Hematopoietic multipotent progenitor cell treated with erythropoietin and hydrocortisone succinate and interleukin-3 and kit ligand, for 4 days (in vitro differentiated cells): ENCODE measurements around the gene VPS26C.
A peak's percentile ranks its signal among the peaks of the same experiment; 100 is the strongest.

Experiments
- DNase-seq: peaks from one replicate; pipeline ENCODE4 v3.0.0-alpha.2; 2015

Gene VPS26C

GRCh38 chr21:37200641-37201480, 66.3 kb downstream of the VPS26C start:
- no peak for DNase-seq

- no peak for DNase-seq
Measured at GRCh38 chr21:37199057-37199924, 67.8 kb downstream of the VPS26C start.

- no peak for DNase-seq
Measured at GRCh38 chr21:37197746-37198145, 69.4 kb downstream of the VPS26C start.

DNA sequence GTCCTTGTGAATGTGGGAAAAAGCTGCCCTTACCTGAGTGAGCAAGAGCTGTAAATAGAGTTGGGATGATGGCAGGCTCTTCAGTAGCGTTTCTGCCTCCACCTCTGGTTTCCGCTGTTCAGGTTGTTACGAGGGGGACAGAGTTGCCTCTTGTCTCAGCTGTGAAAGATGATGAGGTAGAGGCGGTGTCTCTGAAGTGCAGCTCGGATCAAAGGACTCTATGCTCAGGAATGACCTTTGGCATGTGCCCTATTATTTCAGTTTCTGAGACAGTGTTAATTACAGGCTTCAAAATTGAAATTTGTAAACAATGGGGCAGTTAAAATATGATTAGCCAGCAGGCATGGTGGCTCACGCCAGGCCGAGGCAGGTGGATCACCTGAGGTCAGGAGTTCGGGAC, 70.3 kb downstream of the VPS26C start:
- DNase-seq: no peak

DNA sequence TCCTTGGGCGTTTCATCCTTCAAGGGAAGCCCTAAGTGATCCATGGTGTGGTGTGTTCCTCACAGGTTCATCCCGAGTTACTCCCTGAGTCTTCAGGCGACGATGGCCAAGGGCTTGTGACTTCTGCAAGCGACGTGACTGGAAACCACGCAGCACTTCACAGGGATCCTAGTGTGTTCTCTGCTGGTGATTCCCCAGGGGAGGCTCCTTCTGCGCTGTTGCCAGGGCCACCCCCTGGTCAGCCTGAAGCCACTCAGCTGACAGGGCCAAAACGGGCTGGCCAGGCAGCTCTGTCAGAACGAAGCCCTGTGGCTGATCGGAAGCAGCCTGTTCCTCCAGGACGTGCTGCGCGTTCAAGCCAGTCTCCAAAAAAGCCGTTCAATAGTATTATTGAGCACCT, 71.5 kb downstream of the VPS26C start:
- DNase-seq: no peak

DNA sequence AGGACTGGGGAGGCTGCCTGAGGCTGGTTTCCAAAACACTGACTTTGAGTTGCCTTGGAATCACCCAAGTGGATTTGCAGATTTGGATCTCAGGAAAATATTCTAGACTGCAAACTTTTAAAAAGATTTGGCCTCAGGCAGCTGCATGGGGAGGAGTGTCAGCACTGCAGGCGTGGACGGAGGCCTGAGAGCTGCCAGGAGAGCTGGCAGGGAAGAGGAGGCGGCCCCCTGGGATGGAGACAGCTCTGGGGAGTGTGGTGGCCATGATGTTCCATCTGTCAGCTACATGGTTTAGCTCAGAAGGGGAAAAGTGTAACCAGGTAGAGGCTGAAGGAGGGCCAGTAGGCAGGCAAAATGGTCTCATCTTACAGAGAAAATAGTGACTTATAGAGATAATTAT, 72.1 kb downstream of the VPS26C start:
- no peak for DNase-seq

DNA sequence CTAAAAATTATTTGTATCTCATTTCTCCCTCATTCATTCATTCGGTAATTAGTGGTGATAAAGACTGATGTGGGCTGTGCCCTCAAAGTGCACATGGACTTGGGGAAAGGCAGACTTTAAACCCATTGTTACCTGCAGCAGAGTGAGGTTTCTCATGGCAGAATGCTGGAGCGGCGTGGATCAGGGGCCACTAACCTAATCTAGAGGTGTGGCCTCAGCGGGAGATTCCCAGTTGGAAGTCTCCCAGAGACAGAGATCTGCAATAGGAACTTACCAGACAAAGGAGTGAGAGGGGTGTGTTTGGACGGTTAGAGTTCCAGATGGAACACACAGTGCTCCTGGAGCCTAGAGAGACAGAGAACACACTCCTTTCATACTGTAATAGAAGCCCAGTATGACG, 73.5 kb downstream of the VPS26C start:
- DNase-seq: no peak

GRCh38 chr21:37193006-37193405, 74.1 kb downstream of the VPS26C start:
- DNase-seq: no peak

GRCh38 chr21:37192019-37192418, 75.1 kb downstream of the VPS26C start:
- no peak for DNase-seq

DNA sequence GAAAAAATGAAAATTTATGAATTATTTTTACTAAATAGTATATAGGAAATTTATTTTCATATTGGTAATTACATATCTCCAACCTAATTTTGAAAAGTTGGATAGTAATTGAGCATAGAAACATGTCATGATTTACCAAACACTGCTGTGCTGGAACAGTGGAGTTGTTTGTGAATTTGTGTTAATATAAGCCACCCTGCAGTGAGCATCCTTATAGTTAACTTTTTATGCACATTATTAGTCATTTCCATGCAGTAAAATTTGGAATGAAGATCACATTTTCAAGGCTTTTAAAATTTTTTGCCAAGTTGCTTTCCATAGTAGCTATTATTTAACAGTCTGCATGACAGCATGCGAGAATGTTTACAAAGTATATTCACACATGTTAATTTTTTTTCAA, 78.3 kb downstream of the VPS26C start:
- no peak for DNase-seq

DNA sequence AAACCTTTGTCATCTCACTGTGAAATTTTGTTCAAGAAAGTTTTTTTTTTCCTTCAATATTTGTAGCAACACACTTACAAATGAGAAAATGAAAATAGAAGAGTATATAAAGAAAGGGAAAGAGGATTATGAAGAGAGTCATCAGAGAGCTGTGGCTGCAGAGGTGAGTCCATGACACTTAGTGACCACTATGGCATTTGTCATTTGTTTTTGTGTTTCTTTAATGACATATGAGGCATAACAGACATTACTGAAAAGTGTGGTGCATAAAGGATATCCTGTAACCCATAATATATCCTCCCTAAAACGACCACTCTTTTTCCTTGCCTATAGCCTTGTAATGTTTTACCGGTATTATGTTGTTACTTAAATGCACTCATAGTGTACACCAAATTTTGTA, 80.2 kb downstream of the VPS26C start:
- no peak for DNase-seq

DNA sequence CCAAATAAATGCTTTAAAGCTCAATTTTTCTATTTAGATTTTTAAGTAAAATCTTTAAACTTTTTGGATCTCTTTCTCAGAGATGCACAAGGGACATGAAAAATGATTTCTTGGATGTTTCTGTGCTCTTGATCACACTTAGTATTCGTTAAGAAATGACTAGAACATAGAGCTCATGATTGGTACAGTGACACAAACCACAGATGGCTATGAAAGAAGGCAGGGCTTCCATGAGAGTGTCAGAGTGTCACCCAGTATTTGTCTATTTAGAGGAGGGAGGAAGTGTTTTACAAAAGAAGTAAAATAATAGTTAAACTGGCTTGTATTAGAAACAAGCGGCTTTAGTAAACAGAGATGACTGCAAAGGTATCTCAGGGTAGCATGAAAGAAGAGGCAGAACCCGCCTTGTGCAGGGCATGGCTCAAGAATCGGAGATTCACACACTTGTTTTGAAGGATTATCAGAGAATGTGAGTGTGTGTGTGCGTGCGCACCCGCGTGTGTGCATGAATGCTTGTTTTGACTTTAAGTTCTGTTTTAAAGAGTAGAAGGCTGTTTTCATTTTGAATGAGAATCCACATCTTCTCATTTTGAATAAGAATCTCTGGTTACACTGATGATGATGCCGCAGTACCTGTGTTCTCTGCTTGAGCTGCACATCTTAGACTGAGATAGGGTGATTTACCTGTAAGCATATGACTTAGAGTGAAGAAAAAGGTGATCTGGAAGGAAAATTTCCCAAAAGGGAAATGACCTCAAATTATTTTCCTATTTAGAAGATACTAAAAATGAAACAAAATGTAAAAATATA, 82.1 kb downstream of the VPS26C start:
- no peak for DNase-seq

- DNase-seq: no peak
Measured at GRCh38 chr21:37183749-37184148, 83.4 kb downstream of the VPS26C start.

DNA sequence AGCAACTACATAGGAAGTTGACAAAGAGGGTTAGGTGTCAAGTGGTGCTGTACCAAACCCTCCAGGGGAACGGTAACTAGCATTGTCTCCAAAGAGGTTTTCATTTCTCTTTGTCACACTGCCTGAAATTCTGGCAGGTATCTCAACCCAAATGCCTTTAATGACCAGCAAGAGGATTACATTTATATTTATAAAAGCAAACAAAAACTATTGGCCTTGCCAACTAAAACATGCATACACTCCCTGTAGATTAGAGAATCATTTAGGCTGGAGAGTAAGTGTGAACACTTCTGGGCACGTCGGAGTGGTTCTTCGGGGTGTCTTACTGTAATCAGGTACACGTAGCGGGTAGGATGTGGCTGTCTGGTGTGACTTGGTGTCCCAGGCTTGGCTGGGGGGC, 84.9 kb downstream of the VPS26C start:
- DNase-seq: no peak

DNA sequence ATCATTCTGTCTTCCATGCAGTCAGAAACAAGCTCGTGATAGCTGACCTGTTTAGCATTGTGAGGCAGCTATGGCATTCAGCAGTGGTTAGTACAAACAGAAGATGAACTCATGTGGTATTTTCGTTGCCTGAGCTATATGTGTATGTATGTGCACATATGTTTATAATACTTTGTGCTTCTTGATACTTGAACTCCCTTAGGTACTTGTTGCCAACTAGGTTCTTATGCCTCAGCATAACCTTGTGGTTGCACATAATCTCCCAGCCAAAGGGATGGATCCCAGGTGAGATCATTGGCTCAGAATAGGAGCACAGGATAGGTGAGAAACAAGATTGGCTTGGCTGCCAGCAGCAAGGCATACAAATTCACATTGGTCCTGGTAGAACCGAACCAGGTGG, 86.1 kb downstream of the VPS26C start:
- DNase-seq: no peak

- peak; percentile 29 for DNase-seq
Measured at GRCh38 chr21:37176716-37177115, 90.4 kb downstream of the VPS26C start.
